Mammary epithelial cell (primary cell): ENCODE data around the gene ADAM23.

ENCODE experiments used
- CTCF ChIP-seq, 2 donors: IDR thresholded peaks in 1 of 2; conservative IDR thresholded peaks in 1 of 2; 2 replicates each; pipeline ENCODE4 v1.5.1; 2011 to 2012; ENCODE audit warnings: inconsistent platforms in 2 of 2, low read length in 2 of 2, mild to moderate bottlenecking in 2 of 2, control low read depth in 1 of 2, low read depth in 1 of 2; ENCODE audit not compliant: insufficient read depth in 1 of 2; ENCODE audit errors: extremely low read depth in 1 of 2
- EZH2 ChIP-seq: IDR thresholded peaks from 2 replicates; pipeline ENCODE4 v1.6.1; 2012; ENCODE audit warnings: low read length, inconsistent platforms, borderline replicate concordance

- TF ChIP-seq CTCF (conservative IDR thresholded peaks at IDR 0.05 in 1 of 2, IDR thresholded peaks at IDR 0.05 in 1 of 2; ENCODE audit: extremely low read depth in 1 of 2, insufficient read depth in 1 of 2, low read depth in 1 of 2, low read length in 2 of 2) (no peak), EZH2 (no peak)
These were observed 9.6 kb upstream of the ADAM23 start for GRCh38 chr2:206433686-206434085.
